Activated B cell treated with CpG ODN at 0.5 μM for 24 hours (primary cell): Measurements from ENCODE around the gene TCF4. TPM values are rescaled to one million over a fixed set of nuclear protein-coding genes. Genes with fewer than 3 reads are reported as not detected.

Source experiments
- ATAC-seq: fragments of 200-7000 bp; cut with Tn5 transposase; one replicate; pipeline ENCODE4 v1.10.0; 2021; ENCODE audit warnings: low read depth, mild to moderate bottlenecking, moderate library complexity
- CTCF ChIA-PET: fragments of 350-600 bp; sonication (Branson Sonifier 250); formaldehyde crosslinking; loops from one replicate; lab custom pipeline; 2021; ENCODE audit warnings: antibody characterized with exemption; lab: Charles Lee
- POLR2A ChIA-PET: fragments of 350-600 bp; sonication (Branson Sonifier 250); formaldehyde crosslinking; loops from one replicate; lab custom pipeline; 2021; ENCODE audit warnings: antibody characterized with exemption; lab: Charles Lee
- DNase-seq: peaks from one replicate; pipeline ENCODE4 v3.0.0; 2022
- H3K27ac Mint-ChIP-seq: one replicate; pipeline ENCODE4 v1.8.0; 2020; ENCODE audit warnings: mixed read lengths
- H3K27me3 Mint-ChIP-seq: one replicate; pipeline ENCODE4 v1.8.0; 2021; ENCODE audit warnings: mixed read lengths
- H3K36me3 Mint-ChIP-seq: one replicate; pipeline ENCODE4 v1.8.0; 2021; ENCODE audit warnings: low read depth, mixed read lengths
- H3K4me1 Mint-ChIP-seq: one replicate; pipeline ENCODE4 v1.8.0; 2021; ENCODE audit warnings: mixed read lengths
- H3K4me3 Mint-ChIP-seq: one replicate; pipeline ENCODE4 v1.8.0; 2020; ENCODE audit warnings: mild to moderate bottlenecking, mixed read lengths
- H3K9me3 Mint-ChIP-seq: one replicate; pipeline ENCODE4 v1.8.0; 2020; ENCODE audit warnings: mixed read lengths
- intact Hi-C: fragments of 100-400 bp; cut with micrococcal nuclease; formaldehyde crosslinking; loops from one replicate; pipeline ENCODE4 v1.15.1; 2024
- total RNA-seq: library from RNA; stranded (reverse); gene quantifications from 2 replicates; pipeline ENCODE4 v1.2.3, GENCODE V29; 2022
- TF ChIP-seq, protein P1 (sequence below): fragments of 200-600 bp; IDR thresholded peaks from one replicate; pipeline ENCODE4 v1.8.0; 2022; ENCODE audit warnings: antibody characterized with exemption, mild to moderate bottlenecking

Gene TCF4
- total RNA-seq, 1 donor from 2014 or later: 270 TPM

DNA sequence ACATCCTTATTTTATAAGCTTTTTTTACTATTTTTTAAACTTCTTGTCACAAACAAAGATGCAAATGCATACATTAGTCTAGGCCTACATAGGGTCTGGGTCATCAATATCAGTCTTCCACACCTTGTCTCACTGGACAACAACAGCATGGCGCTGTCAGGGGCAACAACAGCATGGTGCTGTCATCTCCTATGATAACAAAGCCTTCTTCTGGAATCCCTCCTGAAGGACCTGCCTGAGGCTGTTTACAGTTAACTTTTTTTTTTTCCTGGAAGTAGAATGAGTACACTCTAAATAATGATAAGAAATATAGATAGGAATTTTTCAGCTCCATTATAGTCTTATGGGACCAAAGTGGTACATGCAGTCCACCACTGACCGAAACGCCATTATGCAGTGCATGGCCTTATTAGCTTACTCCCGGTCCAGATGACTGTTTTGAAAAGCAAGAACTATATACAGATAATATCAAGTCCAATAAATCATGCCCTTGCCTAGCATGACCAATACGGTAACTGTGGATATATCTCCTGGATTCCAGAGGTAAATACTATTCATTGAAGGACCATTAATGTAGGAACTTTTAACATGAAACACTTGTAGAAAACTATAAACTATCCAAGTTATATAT, 38.4 kb downstream of the TCF4 start:
- POLR2A ChIA-PET: interaction anchor here (0.6 kb wide), 1 partner anchor 111 kb away, joined by 3 read pairs; no protein-coding TSS in a partner anchor
- TF ChIP-seq, protein P1, sequence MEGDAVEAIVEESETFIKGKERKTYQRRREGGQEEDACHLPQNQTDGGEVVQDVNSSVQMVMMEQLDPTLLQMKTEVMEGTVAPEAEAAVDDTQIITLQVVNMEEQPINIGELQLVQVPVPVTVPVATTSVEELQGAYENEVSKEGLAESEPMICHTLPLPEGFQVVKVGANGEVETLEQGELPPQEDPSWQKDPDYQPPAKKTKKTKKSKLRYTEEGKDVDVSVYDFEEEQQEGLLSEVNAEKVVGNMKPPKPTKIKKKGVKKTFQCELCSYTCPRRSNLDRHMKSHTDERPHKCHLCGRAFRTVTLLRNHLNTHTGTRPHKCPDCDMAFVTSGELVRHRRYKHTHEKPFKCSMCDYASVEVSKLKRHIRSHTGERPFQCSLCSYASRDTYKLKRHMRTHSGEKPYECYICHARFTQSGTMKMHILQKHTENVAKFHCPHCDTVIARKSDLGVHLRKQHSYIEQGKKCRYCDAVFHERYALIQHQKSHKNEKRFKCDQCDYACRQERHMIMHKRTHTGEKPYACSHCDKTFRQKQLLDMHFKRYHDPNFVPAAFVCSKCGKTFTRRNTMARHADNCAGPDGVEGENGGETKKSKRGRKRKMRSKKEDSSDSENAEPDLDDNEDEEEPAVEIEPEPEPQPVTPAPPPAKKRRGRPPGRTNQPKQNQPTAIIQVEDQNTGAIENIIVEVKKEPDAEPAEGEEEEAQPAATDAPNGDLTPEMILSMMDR: no peak
- no peaks in the 10 kb centered on the region for H3K9me3 Mint-ChIP-seq

DNA sequence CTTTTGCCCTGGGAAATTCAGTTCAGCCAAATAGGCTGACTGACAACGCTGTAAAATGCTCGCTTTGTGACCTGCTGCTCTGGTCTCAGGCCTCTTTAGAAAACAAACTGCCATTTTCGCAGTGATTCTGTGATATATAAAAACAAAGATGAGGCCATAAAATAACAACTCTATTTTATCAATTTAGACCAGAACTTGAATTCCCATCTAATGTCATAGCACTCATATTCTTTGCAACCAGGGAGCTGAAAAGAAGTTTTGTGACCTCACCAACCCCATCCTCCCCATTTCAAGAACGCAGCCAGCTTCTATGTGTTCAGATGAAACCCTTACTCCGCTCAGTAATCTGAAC, 40.3 kb downstream of the TCF4 start:
- Mint-ChIP-seq H3K27ac (no peak overlapping the region), H3K36me3 (peaks cover 5% of the 10 kb centered on the region), H3K27me3 (no peaks in the 10 kb centered on the region), H3K4me3 (no peak overlapping the region), H3K9me3 (no peaks in the 10 kb centered on the region), H3K4me1 (peaks cover 12% of the 10 kb centered on the region)
- TF ChIP-seq, protein P1: no peak
- no peak for ATAC-seq
- no peak for DNase-seq
- ChIA-PET CTCF (no interaction called here), POLR2A (no interaction called here)
- intact Hi-C loops: no loop called here

More for the DNA sequence above, 38.4 kb downstream of the TCF4 start:
- H3K36me3 Mint-ChIP-seq: peaks cover 5% of the 10 kb centered on the region
- ATAC-seq: no peak
- CTCF ChIA-PET: no interaction called here
- H3K4me3 Mint-ChIP-seq: no peak overlapping the region
- H3K4me1 Mint-ChIP-seq: peaks cover 18% of the 10 kb centered on the region
- H3K27ac Mint-ChIP-seq: no peak overlapping the region
- H3K27me3 Mint-ChIP-seq: no peaks in the 10 kb centered on the region
- DNase-seq: no peak
- intact Hi-C loops: no loop called here

DNA sequence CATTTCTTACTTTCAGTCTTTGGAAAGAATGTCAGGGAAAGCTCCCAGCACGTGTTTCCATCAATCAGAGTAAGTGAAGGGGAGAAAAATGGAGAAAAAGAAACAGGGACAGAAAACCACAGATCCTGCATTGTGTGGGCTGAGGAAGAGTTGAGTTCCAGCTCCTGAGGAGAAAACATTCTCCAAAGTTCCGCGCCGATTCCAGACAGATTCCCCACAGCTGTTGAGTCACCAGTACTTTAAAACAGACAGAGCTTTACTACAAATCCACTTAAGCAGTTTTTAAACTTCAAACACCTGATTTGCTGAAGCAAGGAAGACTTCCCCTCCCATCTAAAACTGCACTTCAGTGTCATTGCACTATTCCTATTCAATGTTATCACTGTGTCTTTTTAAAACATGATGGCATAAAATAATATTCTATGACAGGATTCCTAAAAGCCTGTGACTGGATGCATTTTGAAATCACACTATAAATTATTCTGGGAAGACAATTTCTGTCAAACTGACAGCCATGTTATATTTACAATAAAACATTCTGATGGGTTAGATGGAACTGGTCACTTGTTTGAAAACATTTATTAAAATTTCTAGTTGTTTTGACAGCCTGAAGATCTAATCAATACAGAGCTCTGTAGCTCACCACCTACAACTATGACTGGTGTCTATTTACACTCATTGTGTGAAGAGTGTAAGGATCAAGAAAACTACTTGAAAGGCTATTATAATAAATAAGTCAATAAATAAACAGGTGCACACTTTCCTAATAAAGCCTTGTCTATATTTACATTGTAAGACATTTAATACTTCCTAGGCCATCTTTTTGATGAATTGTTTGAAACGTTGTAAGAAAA, 40.9 kb downstream of the TCF4 start:
- POLR2A ChIA-PET: no interaction called here
- Mint-ChIP-seq H3K9me3 (no peaks in the 10 kb centered on the region), H3K4me3 (no peak overlapping the region), H3K27me3 (no peaks in the 10 kb centered on the region), H3K4me1 (peaks cover 8% of the 10 kb centered on the region), H3K27ac (no peak overlapping the region), H3K36me3 (peaks cover 5% of the 10 kb centered on the region)
- TF ChIP-seq, protein P1: no peak
- no peak for ATAC-seq
- CTCF ChIA-PET: no interaction called here
- intact Hi-C loops: no loop called here
- no peak for DNase-seq

DNA sequence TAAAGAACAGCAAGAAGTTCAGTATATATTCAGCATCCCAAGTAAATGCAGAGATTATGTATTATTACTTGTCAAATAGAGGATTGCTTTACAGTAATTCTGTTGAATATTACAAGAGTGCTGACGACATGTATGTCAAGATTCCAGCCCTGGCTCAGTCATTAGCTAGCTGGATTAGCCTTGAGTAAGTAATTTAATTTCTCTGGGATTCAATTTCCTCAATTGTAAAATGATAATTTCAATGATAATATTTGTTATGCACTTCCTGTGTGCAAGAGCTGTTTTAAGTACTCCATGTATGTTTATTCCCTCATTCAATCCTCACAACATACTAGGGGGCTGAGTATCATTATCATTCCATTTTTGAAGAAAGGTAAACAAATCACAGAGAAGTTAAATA, 44.0 kb downstream of the TCF4 start:
- POLR2A ChIA-PET: no interaction called here
- intact Hi-C loops: no loop called here

More for the DNA sequence above, 44.0 kb downstream of the TCF4 start:
- Mint-ChIP-seq H3K27me3 (no peaks in the 10 kb centered on the region), H3K9me3 (no peaks in the 10 kb centered on the region), H3K4me1 (peaks cover 6% of the 10 kb centered on the region), H3K4me3 (no peak overlapping the region), H3K36me3 (no peaks in the 10 kb centered on the region), H3K27ac (no peak overlapping the region)
- CTCF ChIA-PET: no interaction called here
- DNase-seq (no peak), ATAC-seq (no peak)
- TF ChIP-seq, protein P1: no peak
